Kidney capillary endothelial cell (primary cell): ENCODE data around the gene ACKR4.
"Not testable (repeated sequence)": the region's sequence is repeated elsewhere in the genome, so short reads cannot be mapped to it uniquely, and the experiment has no call there.

Experiments
- DNase-seq: peaks from one replicate; pipeline ENCODE4 v3.0.0-alpha.2; 2018; ENCODE audit warnings: low spot score

The ACKR4 gene

DNA sequence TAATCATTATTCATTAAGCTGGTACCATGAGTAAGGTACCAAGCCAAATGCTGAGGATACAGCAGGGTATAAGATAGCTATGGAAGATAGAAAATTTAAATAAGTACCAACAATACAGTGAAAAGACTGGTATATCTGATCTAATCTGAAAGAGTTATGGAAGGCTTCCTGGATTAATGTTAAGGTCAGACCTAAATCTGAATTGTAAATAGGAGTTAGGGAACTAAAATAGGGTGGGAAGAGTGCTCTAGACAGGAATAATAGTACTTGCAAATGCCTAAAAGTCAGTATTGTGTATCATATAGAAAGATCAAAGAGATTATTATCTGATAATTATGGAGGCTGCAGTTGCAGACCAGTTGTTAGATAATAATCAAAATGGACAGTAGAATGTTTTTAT, 2.6 kb upstream of the ACKR4 start:
- no peak for DNase-seq

DNA sequence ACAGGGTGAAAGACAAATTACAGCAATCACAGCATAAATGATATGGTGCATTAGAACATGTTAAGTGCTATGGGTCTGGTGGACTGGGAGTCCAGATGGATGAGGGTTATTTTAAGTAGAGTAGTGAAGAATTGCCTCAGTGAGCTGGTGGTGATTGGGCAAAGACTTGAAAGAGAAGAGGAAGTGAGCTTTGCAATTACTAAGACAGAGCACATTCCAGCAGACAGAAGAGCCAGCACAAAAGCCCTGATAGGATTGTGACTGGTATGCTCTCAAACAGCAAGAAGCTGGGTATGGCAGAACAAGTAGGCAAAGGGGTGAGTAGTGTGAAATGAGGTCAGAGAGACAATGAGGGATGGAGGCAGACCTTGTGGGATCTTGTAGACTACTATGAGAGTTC, 2.1 kb upstream of the ACKR4 start:
- DNase-seq = peak; percentile 77

DNA sequence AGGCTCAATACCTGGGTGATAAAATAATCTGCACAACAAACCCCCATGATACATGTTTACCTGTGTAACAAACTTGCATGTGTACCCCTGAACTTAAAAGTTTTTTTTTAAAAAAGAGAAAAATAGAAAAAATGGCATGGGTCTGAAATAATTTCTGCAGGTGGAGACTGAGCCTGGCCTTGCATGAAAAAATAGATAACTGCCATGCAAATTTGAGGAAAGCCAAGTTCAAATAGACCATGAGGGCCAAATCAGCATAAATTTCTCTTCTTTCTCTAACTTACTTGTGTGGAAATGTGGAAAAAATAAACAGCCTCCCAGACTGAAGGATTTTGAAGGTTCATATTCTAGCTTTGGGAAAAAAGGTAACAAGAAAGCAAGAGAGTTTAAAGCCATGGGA, 744 bp upstream of the ACKR4 start:
- DNase-seq = no peak

- DNase-seq = no peak
Observed at GRCh38 chr3:132597660-132598059, 590 bp downstream of the ACKR4 start.

GRCh38 chr3:132598181-132598580, 1.1 kb downstream of the ACKR4 start:
- DNase-seq = no peak

DNA sequence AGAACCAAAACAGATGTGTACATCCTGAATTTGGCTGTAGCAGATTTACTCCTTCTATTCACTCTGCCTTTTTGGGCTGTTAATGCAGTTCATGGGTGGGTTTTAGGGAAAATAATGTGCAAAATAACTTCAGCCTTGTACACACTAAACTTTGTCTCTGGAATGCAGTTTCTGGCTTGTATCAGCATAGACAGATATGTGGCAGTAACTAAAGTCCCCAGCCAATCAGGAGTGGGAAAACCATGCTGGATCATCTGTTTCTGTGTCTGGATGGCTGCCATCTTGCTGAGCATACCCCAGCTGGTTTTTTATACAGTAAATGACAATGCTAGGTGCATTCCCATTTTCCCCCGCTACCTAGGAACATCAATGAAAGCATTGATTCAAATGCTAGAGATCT, 3.5 kb downstream of the ACKR4 start:
- not testable (repeated sequence) for DNase-seq

DNA sequence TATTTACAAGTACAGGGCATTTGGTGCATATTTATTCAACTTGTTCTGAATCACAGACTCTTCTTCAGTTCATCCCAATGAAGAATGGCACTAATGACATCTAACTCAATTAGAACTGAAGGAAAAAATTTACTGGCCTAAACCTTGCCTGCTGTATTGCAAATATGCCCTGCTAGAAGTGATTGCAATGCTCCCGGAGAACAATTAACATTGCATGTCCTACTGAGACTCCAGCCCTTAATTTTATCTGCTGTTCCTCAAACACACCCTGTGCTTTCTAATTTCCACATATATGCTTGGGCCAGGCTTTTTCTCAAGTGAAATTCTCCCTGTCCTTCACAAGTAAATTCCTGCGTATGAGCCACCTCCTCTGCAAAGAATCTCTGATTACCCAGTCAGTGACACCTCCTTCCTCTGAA, 8.3 kb downstream of the ACKR4 start:
- no peak for DNase-seq

- no peak for DNase-seq
Observed at GRCh38 chr3:132606085-132606484, 9.0 kb downstream of the ACKR4 start.

GRCh38 chr3:132606620-132607019, 9.6 kb downstream of the ACKR4 start:
- not testable (repeated sequence) for DNase-seq

GRCh38 chr3:132615301-132615700, 18.2 kb downstream of the ACKR4 start:
- DNase-seq = not testable (repeated sequence)

GRCh38 chr3:132615881-132616280, 18.8 kb downstream of the ACKR4 start:
- DNase-seq = no peak

DNA sequence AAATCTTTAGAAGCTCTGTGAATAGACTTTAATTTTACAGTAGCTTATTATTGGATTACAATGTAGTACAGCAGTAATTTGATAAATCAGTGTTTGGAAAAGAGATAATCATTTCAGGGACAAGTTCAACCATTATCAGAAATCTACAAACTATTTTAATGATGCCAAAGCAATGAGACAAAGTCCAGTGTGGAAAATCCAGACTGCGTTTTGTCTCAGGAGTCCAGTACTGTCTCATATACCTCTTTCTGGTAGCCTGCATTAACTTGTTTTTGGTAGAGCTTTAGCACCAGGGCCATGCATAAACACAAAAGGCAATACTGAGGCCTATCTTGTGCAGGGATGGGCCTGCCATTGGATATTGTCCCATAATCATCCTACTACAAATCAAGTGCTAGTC, 19.7 kb downstream of the ACKR4 start:
- no peak for DNase-seq

GRCh38 chr3:132622148-132622547, 25.1 kb downstream of the ACKR4 start:
- peak; percentile 56 for DNase-seq

GRCh38 chr3:132622761-132623160, 25.7 kb downstream of the ACKR4 start:
- peak; percentile 60 for DNase-seq

- no peak for DNase-seq
Observed at GRCh38 chr3:132623646-132624045, 26.6 kb downstream of the ACKR4 start.

DNA sequence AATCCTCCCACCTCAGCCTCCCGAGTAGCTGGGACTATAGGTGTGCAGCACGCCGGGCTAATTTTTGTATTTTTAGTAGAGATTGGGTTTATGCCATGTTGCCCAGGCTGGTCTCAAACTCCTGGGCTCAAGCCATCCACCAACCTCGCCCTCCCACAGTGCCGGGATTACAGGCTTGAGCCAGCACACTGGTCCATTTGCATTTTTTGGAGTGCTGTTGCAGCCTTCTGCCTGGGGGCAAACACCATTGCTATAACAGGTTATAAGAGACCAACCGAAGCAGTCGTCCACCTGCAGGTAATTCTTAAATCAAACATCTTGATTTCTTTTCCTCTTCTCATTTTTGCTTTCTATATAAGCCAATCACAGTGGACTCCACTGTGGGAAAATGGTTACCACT, 27.7 kb downstream of the ACKR4 start:
- no peak for DNase-seq

DNA sequence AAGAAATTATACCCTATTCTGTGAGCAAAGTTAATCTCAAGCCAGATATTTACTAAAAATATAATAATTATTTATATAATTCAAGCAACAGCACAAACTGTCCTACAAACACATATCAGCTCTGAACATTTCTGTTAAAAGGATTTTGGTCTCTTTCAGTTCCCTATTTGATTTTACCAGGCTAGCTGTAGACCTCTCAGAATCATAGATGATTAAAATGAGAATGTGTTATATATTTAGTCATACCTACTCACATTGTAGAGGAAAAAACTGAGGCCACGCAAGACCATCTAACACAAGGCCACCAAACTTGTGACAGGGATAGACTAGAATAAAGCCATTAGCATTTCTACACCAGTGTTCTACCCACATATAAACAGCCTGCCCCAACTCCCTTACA, 28.5 kb downstream of the ACKR4 start:
- DNase-seq = no peak

GRCh38 chr3:132626955-132627354, 29.9 kb downstream of the ACKR4 start:
- DNase-seq = no peak

- DNase-seq = no peak
Observed at GRCh38 chr3:132628157-132628556, 31.1 kb downstream of the ACKR4 start.

DNA sequence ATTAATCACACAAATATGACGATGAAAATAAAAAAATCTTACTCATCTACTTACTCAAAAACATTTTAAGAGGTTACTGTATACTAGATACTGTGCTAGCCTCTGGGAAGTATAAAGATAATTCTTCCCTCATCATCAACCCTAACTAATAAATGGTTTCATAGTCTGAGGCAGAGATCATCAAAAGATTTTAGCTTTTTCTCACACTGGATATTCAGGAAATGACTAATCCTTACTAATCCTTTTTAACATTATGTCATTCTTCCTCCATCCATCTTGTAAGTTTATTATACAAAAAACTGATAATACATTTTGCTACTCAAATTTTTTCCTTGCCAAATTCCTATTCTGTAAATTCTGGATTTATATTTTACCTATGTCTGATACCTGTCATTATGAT, 32.9 kb downstream of the ACKR4 start:
- DNase-seq = peak; percentile 77

DNA sequence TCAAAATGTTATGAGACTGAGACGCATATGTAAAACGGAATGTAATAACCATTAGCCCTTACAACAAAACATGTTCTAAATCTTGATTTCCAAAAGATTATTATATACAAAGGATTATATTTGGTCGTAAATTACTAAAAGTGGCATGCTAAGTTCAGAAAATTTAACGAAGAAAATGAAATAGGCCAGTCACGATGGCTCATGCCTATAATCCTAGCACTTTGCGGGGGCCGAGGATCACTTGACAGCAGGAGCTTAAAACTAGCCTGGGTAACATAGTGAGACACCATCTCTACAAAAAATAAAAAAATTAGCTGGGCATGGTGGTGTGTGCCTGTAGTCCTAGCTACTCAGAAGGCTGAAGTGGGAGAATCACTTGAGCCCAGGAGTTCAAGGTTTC, 33.5 kb downstream of the ACKR4 start:
- DNase-seq = no peak

- no peak for DNase-seq
Observed at GRCh38 chr3:132635052-132635451, 38.0 kb downstream of the ACKR4 start.

DNA sequence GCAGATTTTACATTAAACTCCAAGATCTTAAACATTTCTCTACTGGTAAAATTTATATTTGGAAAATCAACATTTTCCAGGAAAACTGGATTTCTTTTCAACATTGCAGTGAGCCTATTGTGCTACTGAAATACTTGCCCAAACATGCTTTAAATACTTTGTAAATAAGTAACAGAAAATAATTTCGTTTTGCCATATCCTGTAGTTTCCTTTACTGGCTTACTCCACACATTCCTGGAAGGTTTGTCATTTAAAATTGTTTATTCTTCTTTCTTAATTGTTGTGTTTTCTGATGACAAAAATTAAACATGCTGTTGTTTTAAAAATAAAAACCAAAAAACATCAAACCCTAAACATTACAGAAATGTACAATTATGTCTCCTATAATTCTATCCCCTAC, 40.5 kb downstream of the ACKR4 start:
- peak; percentile 66 for DNase-seq

DNA sequence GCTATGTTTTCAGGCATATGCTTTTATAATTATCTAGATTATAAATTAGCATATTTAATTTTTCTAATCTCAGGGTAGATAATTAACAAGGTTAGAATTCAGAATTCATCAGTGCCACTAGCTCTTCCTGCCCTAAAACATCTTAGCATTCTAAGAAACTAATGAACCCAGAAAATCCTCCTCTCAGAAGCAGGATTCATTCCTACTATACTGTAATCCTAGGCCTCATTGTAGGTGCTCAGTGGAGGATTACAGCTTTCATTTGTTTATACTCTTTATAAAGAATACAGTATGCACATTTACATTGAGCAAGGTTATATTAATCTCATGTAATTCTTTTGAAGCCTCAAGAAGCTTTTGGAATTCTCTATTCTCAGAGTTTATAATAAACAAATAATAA, 41.6 kb downstream of the ACKR4 start:
- DNase-seq = no peak

GRCh38 chr3:132641427-132641826, 44.4 kb downstream of the ACKR4 start:
- not testable (repeated sequence) for DNase-seq
